ENCODE measurements around the gene CDC25B. TPM values are rescaled to one million over a fixed set of nuclear protein-coding genes. Genes with fewer than 3 reads are reported as not detected.

CDC25B gene
- total and polyA plus RNA-seq, 10 of the 15 experiments (the other 5 are each of a cell fraction or from before 2014, with no cell fraction given) = 4.6 to 58.8 (median 24.6) TPM

- TF ChIP-seq RAD51 (IDR thresholded peaks at IDR 0.05) = no peak
- TF ChIP-seq STAT3 (IDR thresholded peaks at IDR 0.05; ENCODE audit: low read depth, low read length) = no peak
- TF ChIP-seq HCFC1 (IDR thresholded peaks at IDR 0.05; ENCODE audit: low read length) = peak; percentile 96
- TF ChIP-seq, protein P1, sequence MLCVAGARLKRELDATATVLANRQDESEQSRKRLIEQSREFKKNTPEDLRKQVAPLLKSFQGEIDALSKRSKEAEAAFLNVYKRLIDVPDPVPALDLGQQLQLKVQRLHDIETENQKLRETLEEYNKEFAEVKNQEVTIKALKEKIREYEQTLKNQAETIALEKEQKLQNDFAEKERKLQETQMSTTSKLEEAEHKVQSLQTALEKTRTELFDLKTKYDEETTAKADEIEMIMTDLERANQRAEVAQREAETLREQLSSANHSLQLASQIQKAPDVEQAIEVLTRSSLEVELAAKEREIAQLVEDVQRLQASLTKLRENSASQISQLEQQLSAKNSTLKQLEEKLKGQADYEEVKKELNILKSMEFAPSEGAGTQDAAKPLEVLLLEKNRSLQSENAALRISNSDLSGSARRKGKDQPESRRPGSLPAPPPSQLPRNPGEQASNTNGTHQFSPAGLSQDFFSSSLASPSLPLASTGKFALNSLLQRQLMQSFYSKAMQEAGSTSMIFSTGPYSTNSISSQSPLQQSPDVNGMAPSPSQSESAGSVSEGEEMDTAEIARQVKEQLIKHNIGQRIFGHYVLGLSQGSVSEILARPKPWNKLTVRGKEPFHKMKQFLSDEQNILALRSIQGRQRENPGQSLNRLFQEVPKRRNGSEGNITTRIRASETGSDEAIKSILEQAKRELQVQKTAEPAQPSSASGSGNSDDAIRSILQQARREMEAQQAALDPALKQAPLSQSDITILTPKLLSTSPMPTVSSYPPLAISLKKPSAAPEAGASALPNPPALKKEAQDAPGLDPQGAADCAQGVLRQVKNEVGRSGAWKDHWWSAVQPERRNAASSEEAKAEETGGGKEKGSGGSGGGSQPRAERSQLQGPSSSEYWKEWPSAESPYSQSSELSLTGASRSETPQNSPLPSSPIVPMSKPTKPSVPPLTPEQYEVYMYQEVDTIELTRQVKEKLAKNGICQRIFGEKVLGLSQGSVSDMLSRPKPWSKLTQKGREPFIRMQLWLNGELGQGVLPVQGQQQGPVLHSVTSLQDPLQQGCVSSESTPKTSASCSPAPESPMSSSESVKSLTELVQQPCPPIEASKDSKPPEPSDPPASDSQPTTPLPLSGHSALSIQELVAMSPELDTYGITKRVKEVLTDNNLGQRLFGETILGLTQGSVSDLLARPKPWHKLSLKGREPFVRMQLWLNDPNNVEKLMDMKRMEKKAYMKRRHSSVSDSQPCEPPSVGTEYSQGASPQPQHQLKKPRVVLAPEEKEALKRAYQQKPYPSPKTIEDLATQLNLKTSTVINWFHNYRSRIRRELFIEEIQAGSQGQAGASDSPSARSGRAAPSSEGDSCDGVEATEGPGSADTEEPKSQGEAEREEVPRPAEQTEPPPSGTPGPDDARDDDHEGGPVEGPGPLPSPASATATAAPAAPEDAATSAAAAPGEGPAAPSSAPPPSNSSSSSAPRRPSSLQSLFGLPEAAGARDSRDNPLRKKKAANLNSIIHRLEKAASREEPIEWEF (IDR thresholded peaks at IDR 0.05; ENCODE audit: insufficient replicate concordance, low read depth, low read length) = no peak
- no peak for TF ChIP-seq MYC (IDR thresholded peaks at IDR 0.05; ENCODE audit: insufficient read depth, insufficient read length, insufficient replicate concordance, low read length, severe bottlenecking)
- TF ChIP-seq IKZF1 (conservative IDR thresholded peaks at IDR 0.05) = peak; percentile 99
- TF ChIP-seq DPF2 (IDR thresholded peaks at IDR 0.05) = peak; percentile 83
- TF ChIP-seq, protein P2, sequence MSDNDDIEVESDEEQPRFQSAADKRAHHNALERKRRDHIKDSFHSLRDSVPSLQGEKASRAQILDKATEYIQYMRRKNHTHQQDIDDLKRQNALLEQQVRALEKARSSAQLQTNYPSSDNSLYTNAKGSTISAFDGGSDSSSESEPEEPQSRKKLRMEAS (IDR thresholded peaks at IDR 0.05; ENCODE audit: low read depth, low read length) = no peak; the same call in 1 of the 2 replicates
- TF ChIP-seq TAF1 (IDR thresholded peaks at IDR 0.05; ENCODE audit: borderline replicate concordance, low read depth, low read length) = peak; percentile 73
- TF ChIP-seq NFYA (IDR thresholded peaks at IDR 0.05; ENCODE audit: borderline replicate concordance, low read depth, low read length) = no peak
- no peak for TF ChIP-seq BCLAF1 (IDR thresholded peaks at IDR 0.05)
- no peak for TF ChIP-seq USF2 (IDR thresholded peaks at IDR 0.05; ENCODE audit: borderline replicate concordance, low read depth, low read length)
- no peak for TF ChIP-seq SREBF2 (IDR thresholded peaks at IDR 0.05; ENCODE audit: low read length)
- peak; percentile 82 for TF ChIP-seq RUNX3 (IDR thresholded peaks at IDR 0.05; ENCODE audit: low read length)
- TF ChIP-seq, protein P3, sequence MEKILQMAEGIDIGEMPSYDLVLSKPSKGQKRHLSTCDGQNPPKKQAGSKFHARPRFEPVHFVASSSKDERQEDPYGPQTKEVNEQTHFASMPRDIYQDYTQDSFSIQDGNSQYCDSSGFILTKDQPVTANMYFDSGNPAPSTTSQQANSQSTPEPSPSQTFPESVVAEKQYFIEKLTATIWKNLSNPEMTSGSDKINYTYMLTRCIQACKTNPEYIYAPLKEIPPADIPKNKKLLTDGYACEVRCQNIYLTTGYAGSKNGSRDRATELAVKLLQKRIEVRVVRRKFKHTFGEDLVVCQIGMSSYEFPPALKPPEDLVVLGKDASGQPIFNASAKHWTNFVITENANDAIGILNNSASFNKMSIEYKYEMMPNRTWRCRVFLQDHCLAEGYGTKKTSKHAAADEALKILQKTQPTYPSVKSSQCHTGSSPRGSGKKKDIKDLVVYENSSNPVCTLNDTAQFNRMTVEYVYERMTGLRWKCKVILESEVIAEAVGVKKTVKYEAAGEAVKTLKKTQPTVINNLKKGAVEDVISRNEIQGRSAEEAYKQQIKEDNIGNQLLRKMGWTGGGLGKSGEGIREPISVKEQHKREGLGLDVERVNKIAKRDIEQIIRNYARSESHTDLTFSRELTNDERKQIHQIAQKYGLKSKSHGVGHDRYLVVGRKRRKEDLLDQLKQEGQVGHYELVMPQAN (conservative IDR thresholded peaks at IDR 0.05) = peak; percentile 90
- peak; percentile 86 for TF ChIP-seq CHD2 (IDR thresholded peaks at IDR 0.05; ENCODE audit: borderline replicate concordance, low read depth, low read length)
- no peak for TF ChIP-seq KDM1A (IDR thresholded peaks at IDR 0.05; ENCODE audit: borderline replicate concordance)
Observed at GRCh38 chr20:3820048-3820900, 24.2 kb downstream of the CDC25B start, which contains the start of gene AP5S1 (continued).

Measured in GM12878 (cell line).